Fibroblast of the aortic adventitia (primary cell): Measurements from ENCODE around the gene NT5C2. TPM values are rescaled to one million over a fixed set of nuclear protein-coding genes. Genes with fewer than 3 reads are reported as not detected.

Experiments used
- DNase-seq: peaks from one replicate; pipeline ENCODE4 v3.0.0-alpha.2; 2010; ENCODE audit warnings: low read depth
- H3K4me3 ChIP-seq: 2 replicates; pipeline ENCODE4 v1.5.1; 2011; ENCODE audit warnings: low read depth, mild to moderate bottlenecking, control low read depth, low read length, moderate library complexity
- CTCF ChIP-seq: IDR thresholded peaks from 2 replicates; pipeline ENCODE4 v1.5.1; 2011; ENCODE audit warnings: mild to moderate bottlenecking, low read length, control low read depth, inconsistent platforms; ENCODE audit not compliant: insufficient read depth
- total RNA-seq: library from RNA; depleted of rRNA; stranded (reverse); fragments of >200 nt; gene quantifications from 2 replicates; pipeline ENCODE4 v1.2.3, GENCODE V29; 2012; ENCODE audit warnings: low replicate concordance

The NT5C2 gene
- total RNA-seq, 1 donor: 95.2 TPM

GRCh38 chr10:103062854-103063590 lies 130.1 kb downstream of the NT5C2 start:
- no peak for TF ChIP-seq CTCF
- H3K4me3 ChIP-seq: no peak overlapping the region
- no peak for DNase-seq

- TF ChIP-seq CTCF: no peak
- DNase-seq: no peak
- no peak overlapping the region for H3K4me3 ChIP-seq
Measured at GRCh38 chr10:103060575-103060974, 132.5 kb downstream of the NT5C2 start.

GRCh38 chr10:103058034-103058433 lies 135.0 kb downstream of the NT5C2 start:
- H3K4me3 ChIP-seq: no peak overlapping the region
- no peak for DNase-seq
- TF ChIP-seq CTCF: no peak

GRCh38 chr10:103055105-103055504 lies 138.0 kb downstream of the NT5C2 start:
- DNase-seq: no peak
- H3K4me3 ChIP-seq: no peak overlapping the region
- no peak for TF ChIP-seq CTCF

GRCh38 chr10:103054621-103055020 lies 138.5 kb downstream of the NT5C2 start:
- H3K4me3 ChIP-seq: no peak overlapping the region
- DNase-seq: no peak
- TF ChIP-seq CTCF: no peak

- peak; percentile 68 for TF ChIP-seq CTCF
- DNase-seq: peak; percentile 83
- H3K4me3 ChIP-seq: peak overlapping the region; percentile 58
Measured at GRCh38 chr10:103053659-103054581, 139.2 kb downstream of the NT5C2 start.
